ENCODE results near the gene SNX3.
"Not testable (repeated sequence)": the region's sequence is repeated elsewhere in the genome, so short reads cannot be mapped to it uniquely, and the experiment has no call there.

The SNX3 gene

DNA sequence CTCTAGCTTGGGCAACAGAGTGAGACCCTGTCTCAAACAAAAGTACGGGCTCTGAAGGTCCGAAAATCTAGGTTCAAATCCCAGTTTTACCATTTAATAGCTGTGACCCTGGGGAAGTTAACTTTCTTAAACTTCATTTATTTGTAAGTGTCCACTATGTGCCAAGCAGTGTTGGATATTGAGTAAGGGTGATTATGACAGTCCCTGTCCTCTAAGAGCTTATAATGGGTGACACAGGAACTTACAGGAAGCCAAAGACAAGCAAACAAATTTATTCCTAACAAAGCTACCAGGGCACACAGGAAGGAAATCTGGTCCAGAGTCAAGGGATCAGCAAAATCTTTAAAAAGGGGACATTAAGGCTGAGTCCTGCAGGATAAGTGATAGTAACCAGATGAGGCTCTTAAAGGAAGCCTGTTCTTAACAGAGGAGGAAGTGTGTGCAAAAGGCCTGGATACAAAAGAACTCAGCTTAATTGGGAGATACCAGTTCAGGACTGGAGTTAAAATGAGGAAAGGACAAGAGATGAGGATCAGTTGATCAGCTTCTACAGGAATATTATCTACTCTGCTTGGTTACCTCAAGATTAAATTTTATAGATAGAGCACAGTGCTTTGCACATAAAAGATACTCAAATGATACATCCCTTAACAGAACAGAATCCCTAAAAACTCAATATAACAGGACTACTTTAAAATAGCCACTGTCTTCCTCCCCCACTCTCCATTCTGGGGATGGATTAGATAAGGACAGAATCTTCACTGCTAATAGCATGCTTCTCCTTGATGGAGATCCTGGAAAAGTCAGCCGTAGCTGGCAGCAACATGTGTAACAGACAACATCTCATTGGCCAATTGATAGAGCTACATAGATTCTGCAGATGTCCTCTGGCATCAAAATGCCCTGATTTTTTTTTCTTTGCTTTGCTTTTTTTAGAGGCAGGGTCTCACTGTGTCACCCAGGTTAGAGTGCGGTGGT lies 6.1 kb downstream of the SNX3 start:
- DNase-seq, result no peak

DNA sequence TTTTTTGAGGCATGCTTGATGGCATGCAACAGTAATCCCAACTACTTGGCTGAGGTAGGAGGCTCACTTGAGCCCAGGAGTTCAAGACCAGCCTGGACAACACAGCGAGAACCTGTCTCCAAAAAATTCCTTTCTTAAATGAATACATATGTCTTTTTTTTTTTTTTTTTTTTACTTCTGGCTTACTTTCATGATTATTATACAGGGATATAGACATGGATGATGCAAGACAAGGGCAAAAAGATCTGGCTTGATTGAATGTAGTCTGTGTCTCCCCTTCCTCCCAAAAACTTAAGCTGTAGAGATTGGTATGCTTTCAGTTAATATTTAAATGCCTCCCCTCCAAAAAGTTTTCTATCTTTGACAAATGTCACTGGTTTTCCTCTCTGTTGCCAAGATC lies 7.6 kb downstream of the SNX3 start:
- DNase-seq, result no peak

DNA sequence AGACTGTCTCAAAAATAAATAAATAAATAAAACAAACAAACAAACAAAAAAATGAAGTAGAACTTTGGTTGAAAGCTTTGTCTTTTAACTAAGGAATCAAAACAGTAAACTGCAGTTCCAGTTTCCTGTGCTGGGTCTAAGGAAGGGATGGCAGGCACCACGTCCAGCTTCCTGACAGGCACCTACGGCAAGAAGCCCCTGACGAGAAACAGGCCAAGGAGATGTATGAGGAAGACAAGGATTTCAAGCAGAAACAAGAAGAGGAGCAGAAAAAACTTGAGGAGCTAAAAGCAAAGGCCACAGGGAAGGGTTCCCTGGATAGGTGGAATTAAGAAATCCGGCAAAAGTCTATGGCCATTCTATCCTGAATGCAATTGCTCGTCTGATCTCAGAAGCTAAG lies 8.8 kb downstream of the SNX3 start:
- no peak for DNase-seq

DNA sequence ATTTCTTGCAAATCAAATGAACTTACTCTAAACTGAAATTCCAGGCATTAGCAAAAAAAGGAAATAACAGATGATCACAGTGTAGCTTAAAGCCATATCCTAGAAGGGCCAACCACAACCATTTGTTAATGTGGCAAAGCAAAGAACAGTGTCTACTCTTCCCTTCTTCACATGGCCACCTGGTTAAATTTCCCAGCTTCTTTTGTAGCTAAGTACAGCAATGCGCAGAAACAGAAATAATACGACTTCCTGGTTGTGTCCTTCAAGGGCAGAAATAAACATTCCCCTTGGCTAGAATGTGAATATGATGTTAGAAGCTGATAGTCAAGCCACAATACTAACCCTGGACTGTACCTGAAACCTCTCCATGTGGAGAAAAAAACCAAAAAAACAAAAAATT lies 9.6 kb downstream of the SNX3 start:
- no peak for DNase-seq

DNA sequence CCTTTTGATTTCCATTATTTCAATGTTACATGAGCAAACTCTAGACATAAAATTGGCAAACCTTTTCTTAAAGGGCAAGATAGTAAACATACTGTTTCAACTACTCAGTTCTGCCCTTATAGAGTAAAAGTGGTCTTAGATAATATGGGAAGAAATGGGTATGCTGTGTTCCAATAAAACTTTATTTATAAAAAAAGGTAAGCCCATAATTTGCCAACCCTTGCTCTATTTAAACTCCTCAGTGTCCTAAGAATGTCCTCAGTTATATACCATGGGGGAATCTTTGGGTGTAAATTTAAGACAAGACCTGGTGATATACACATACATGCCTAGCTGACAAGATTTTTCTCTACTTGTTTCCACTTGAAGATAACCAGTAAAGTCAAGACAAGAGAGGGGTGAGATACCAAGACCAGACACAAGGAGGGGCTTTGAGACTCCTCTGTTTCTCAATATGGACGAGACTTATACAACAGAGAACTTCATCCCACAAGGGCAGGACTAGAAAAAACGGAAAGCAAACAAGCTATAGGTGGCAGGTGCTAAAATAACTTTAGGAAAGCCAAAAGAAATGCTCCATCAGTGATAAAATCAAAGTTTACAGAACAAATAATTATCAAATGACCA lies 10.5 kb downstream of the SNX3 start:
- no peak for DNase-seq

DNA sequence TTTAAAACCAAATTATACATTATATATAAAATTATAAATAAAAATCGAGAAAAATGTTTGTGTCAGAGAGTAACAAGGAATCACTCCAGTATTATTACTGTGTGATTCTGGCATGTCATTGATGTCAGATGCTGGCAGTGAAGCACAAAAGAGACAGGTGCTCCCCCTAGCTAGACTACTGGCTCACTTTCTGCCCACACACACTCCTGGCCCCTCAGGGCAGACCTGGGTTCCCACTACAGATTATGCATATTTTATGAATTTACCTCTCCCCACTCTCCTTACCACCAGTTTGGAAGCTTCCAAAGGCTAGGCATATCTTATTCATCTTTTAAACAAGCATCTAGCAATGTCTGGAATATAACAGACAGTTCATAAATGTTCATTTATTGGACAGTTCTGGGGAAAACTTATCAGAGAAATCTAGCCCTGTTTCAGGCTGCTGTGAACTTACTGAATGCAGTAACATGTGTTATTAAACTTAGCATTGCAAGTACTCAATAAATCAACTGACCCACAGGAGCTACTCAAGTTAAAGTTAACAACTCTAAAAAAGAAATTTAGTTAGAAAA lies 12.8 kb downstream of the SNX3 start:
- no peak for DNase-seq

DNA sequence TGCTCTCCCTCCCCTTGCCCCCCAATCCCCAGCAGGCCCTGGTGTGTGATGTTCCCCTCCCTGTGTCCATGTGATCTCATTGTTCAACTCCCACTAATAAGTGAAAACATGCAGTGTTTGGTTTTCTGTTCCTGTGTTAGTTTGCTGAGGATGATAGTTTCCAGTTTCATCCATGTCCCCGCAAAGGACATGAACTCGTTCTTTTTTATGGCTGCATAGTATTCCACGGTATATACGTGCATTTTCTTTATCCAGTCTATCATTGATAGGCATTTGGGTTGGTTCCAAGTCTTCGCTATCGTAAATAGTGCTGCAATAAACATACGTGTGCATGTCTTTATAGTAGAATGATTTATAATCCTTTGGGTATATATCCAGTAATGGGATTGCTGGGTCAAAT lies 15.7 kb downstream of the SNX3 start:
- not testable (repeated sequence) for DNase-seq

DNA sequence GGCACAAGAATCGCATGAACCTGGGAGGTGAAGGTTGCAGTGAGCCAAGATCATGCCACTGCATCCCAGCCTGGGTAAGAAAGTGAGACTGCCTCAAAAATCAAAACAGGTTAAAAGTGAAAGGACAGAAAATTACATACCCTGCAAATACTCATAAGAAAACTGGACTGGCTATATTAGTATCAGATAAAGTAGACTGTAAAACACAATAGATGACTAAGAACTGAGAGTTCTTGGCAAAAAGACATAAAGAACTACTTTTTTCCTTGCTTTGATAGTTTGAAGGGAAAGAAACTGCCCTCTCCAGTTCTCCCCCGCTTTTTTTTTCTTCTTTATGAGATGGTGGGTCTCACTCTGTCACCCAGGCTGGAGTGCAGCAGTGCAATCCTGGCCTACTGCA lies 17.0 kb downstream of the SNX3 start:
- DNase-seq, result no peak

DNA sequence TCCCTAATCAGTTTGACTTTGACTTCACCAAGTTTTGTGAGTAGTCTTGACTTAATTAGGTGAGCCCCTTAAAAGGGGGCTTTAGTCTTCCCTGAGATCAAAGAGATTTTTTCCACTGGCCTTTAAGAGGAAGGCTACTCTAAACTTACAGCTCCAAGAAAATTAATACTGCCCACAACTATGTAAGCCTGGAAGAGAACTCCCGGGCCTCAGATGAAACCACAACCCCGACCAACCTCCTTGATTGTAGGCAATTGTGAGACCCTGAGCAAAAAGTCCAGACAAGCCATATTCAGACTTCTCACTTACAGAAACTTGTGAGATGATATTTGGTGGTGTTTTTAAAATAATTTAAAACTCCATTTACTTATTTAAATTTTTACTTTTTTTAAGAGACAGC lies 18.1 kb downstream of the SNX3 start:
- DNase-seq, result no peak

DNA sequence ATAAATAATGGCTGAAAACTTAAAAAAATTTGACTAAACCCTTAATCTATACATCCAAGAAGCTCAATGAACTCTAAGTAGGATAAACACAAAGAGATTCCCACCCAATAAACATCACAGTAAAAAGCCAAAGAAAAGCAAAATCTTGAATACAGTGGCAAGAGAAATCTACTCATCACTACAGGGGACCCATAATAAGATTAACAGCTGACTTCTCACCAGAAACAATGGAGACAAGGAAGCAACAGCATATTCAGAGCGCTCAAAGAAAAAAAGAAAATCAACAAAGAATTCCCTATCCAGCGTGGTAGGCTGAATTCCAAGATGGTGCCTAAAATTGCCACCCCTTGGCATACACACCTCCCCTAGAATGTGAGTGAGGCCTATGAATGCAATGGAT lies 18.6 kb downstream of the SNX3 start:
- no peak for DNase-seq

DNA sequence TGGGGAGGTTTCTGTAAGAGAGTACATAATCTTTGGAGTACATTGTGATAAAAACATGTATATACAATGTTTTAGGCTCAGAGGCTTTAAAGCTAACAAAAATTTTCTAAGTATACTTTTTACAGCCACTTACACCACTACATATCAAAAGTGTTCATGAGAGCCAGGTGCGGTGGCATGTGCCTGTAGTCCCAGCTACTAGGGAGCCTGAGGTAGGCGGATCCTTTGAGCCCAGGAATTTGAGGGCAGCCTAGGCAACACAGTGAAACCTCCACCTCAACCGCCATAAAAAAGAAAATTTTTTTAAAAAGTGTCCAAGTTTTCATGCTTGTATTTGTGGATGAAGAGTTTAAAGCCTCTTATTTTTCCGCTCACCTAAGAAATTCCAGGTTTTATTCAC lies 22.5 kb downstream of the SNX3 start:
- DNase-seq, result no peak

DNA sequence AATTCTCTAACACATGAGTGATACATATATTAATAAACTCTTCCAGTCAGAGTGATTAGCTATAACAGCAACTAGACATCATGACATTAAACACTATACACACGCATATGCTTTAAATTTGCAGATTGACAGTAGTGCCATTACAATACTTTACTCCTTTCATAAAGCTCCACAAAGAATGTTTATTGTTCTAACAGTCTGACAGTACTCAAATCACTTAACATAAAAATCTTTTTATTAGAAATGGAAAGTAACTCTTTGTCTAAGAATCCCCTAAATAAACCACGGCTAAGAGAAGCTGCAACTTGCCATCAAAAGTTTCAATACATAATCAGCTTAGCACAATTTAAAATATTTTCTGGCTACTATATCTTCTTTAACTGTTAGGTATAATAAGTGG lies 24.0 kb downstream of the SNX3 start:
- no peak for DNase-seq

DNA sequence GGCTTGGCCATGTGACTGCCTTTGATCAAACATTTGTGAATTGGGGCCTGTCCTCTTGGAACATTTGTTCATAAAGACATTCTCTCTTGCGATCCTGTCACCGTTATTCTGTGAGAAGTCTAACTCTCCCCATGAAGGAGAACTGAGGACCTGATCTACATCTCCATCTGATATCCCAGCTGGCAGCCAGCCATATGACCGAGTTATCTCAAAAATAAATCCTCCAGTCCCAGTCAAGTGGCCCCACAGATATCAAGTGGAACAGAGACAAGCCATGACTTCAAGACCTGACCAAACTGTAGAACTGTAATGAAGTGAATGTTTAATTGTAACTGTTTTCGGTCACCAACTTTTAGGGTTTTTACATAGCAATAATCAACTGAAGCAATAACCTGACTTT lies 25.7 kb downstream of the SNX3 start:
- no peak for DNase-seq

DNA sequence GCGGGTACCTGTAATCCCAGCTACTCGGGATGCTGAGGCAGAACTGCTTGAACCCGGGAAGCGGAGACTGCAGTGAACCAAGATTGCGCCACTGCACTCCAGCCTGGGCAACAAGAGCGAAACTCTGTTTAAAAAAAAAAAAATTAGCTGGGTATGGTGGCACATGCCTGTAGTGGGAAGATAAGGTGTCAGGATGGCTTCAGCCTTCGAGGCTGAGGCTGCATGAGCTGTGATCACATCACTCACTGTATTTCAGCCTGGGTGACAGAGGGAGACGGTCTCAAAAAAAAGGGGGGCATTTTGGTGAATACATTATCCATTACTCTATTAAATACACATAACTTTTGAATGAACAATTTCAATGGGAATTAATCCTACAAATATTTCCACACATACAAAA lies 32.4 kb downstream of the SNX3 start:
- no peak for DNase-seq

DNA sequence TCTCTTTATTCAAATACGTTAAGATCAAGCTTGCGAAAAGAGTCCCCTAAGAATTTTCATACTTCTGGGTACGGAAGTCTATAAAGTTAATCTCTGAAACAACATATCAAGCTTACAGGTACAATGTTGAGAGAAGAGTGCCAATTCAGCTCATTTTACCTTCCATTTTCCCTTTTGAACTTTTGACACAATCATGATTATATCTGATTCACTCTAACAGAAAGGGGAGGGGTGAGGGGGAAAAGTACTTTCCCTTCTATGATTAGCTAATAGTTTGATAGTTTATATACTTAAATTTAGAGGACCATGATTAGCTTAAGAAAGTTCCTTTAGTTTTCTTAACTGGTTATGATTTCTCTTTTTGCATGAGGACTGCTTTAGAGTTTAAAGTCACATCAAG lies 33.5 kb downstream of the SNX3 start:
- DNase-seq, result no peak

DNA sequence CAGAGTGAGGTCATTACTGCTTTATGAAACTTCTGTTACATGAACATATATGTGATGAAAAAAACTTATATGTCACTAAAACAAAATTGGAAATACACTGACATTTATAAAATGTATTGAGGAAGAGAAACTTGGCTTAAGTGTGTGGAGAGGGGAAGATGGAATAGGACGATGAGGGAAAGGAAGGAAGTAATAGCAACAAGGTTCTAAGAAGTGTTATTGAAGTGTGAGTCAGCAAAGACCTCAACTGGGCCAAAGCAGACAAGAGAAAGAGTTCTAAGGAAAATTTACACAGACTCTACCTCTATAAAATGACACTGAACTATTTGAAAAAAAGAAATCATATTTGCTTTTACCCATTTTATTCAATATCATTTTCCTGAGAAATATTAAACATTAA lies 38.3 kb downstream of the SNX3 start:
- no peak for DNase-seq

DNA sequence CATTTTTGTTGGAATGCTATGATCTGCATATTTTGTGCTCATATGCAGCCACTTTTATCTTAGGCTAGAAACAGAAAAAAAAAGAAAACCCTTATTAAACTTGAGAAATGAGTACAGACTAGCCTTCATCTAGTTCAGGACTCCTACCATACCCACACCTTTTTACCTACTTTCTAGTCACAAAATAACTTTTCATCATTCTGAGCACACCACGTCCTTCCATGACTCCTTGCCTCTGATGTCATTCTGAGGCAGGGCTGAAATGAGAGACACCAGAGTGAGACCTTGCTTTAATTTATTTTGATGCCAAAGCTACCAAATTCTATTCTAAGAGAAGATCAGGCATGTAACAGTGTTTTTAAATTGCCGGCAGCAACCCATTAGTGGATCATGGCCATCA lies 38.8 kb downstream of the SNX3 start:
- DNase-seq, result no peak

DNA sequence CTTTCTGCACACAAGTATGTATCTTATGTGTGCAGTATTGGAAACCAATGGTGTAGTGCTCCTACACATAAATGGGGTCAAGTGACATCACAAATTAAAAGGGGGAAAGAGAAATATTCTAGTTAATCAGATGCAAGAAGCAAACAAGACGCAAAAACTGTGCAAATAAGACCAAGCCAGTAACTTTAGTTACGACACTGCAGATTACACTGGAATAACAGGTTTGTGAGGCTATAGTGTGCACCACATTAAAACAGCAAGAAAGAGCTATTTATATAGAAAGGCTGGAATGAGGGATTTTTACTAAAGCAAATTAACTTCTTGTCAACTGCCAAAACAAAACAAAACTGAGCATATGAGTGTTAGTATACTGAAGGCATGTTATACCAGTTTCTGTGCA lies 49.2 kb downstream of the SNX3 start:
- no peak for DNase-seq

DNA sequence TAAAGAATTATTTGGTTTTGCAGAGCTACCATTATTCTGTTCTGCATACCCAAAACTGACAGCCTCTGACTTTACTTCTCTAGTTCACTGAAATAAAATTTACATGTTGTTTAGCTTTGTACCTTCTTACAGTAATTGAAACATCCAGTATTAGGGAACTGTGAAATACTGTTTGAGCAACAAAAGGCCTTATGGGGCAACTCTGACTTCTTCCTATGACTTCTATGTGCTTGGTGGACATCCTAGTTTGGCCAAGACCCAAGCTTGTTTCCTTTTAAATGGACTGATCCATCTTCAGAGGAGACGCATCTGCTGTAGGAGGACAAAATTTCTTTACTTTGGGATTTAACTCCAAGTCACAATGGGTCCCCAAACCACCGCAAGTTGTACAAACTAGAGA lies 50.3 kb downstream of the SNX3 start:
- DNase-seq, result no peak

DNA sequence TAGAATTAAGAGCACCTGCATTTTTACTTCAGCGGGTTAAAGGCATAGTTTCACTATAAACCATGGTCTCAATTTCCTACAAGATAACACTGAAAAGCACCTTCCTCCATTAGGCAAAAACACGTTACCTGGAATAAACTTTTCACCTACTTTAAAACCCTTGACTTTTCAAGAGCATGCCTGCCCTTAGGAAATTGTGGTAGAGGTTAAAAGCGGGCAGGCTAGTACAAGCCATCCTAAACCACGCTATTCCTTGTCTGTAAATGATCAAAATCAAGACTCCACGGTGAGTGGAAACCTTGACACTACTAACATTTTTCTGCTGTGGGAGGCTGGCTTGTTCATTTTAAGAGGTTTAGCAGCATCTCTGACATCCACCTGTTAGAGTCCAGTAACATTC lies 51.1 kb downstream of the SNX3 start:
- DNase-seq, result no peak

DNA sequence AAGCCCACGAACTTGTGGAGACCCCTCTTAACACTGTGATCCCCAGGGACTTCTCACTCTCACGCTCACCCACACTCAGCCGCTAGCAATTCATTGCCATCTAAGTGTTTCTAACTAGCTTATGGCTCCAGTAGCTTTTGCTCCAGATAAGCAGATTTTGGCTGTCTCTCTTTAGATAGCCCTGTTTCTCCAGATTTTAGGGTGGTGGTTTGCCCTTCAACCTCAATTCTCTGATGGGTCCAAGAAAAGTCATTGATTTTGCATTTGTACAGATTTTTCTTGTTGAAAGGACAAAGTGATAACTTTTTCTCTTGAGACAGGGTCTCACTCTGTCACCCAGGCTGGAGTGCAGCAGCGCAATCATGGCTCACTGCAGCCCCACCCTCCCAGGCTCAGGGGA lies 53.8 kb downstream of the SNX3 start:
- DNase-seq, result no peak

DNA sequence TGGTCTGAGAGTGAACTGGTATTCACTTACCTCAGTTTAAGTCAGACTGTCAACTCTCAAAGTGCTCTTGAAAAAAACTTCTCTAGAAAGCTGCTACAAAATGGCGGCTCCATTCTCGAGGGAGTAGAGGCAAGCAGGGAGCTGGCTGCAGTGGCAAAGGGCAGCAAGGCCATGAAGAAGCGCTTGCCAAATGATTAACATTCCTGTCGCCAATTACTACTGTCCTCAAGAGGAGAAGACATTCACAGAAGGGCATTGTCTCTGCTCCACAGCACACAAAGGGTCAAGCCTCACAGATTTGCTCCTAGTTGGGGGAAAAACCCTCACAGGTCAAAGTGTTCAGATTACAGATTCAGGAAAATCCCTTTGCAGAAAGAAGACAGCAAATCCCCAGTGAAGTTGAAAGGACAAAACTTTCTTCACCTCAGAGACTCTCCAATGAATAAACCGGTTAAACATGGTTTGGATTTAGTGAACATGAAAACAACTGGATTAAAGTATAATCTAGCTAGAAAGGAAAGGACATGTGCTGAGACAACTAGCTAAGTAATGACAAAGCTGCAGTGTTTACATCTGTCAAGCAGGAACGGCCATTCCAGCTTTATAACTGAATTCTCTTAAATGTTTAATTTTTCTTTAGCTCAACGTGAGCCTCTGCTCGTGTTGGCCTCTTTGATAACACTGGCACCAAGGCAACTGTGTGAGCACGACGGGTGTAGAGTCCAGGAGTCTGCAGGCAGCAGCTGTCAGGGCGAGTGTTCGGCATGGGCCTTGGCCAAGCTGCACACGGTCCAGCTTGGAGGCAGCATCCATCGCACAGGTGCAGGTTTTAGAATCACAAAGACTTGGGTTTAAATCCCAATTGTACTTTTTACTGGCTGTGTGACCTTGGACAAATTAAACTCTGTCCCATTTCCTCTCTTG lies 57.4 kb downstream of the SNX3 start:
- DNase-seq, result no peak

DNA sequence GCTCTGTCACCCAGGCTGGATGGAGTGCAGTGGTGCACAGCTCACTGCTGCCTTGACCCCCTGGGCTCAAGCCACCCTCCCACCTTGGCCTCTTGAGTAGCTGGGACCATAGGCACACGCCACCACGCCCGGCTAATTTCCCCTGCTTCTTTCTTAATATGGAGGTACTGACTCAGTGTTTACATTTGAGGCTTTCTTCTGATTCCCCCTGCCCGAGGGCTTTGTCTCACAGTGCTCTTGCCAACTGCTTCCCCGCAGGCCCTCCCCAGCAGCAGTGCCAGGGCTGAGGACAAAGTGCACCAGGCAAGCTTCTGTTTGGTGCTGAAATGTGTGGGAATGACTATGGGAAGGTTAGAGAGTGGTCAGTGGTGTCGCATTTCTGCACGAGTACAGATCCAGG lies 60.2 kb downstream of the SNX3 start:
- DNase-seq, result no peak
